OCI-LY7 (cell line): Measurements from ENCODE around the gene MLST8. TPM values are rescaled to one million over a fixed set of nuclear protein-coding genes. Genes with fewer than 3 reads are reported as not detected.

Source experiments
- BruUV-seq: library from RNA; stranded (reverse); fragments of 400-500 nt; replicated peaks from 2 replicates; lab custom pipeline; 2021; lab: Mats Ljungman, UMichigan
- CTCF ChIA-PET: fragments of 300-600 bp; sonication (Branson Sonifier 250); formaldehyde crosslinking; loops from one replicate; lab custom pipeline; 2022; ENCODE audit warnings: antibody characterized with exemption; ENCODE audit not compliant: unreplicated experiment; lab: Charles Lee
- POLR2A ChIA-PET: fragments of 300-600 bp; sonication (Branson Sonifier 250); formaldehyde crosslinking; loops from one replicate; lab custom pipeline; 2022; ENCODE audit warnings: antibody characterized with exemption; lab: Charles Lee
- DNase-seq: peaks from one replicate; pipeline ENCODE4 v3.0.0-alpha.2; 2015; ENCODE audit warnings: low spot score
- H2AFZ ChIP-seq: fragments of 200-600 bp; sonication (generic), shearing (Covaris generic); 2 replicates; pipeline ENCODE4 v1.6.1; 2014; ENCODE audit warnings: mild to moderate bottlenecking, antibody characterized with exemption, low read length, moderate library complexity
- H3K27ac ChIP-seq: fragments of 200-600 bp; sonication (generic); 2 replicates; pipeline ENCODE4 v1.5.1; 2014; ENCODE audit warnings: mixed run types, low read depth, mild to moderate bottlenecking, moderate library complexity, low read length, inconsistent platforms; ENCODE audit not compliant: poor library complexity, severe bottlenecking
- H3K36me3 ChIP-seq: fragments of 200-600 bp; sonication (generic); 2 replicates; pipeline ENCODE4 v1.6.1; 2014; ENCODE audit warnings: mild to moderate bottlenecking, antibody characterized with exemption, low read length, moderate library complexity, mixed read lengths; ENCODE audit not compliant: insufficient read depth
- H3K4me1 ChIP-seq: fragments of 200-600 bp; sonication (generic); 2 replicates; pipeline ENCODE4 v1.5.1; 2014; ENCODE audit warnings: mild to moderate bottlenecking, low read length; ENCODE audit not compliant: insufficient read depth, poor library complexity, severe bottlenecking
- H3K4me2 ChIP-seq: fragments of 200-600 bp; sonication (generic); 2 replicates; pipeline ENCODE4 v1.6.1; 2014; ENCODE audit warnings: mild to moderate bottlenecking, low read length
- H3K4me3 ChIP-seq: fragments of 200-600 bp; sonication (generic); 2 replicates; pipeline ENCODE4 v1.5.1; 2014; ENCODE audit warnings: mild to moderate bottlenecking, low read depth, low read length; ENCODE audit not compliant: poor library complexity, severe bottlenecking
- H3K79me2 ChIP-seq: fragments of 200-600 bp; sonication (generic); 2 replicates; pipeline ENCODE4 v1.6.1; 2016; ENCODE audit warnings: low read depth, mild to moderate bottlenecking, low read length, moderate library complexity, mixed read lengths; ENCODE audit not compliant: insufficient read depth
- H3K9me2 ChIP-seq: fragments of 200-600 bp; sonication (generic); 2 replicates; pipeline ENCODE4 v1.6.1; 2016; ENCODE audit warnings: mild to moderate bottlenecking, low read length, mixed read lengths; ENCODE audit not compliant: insufficient read depth
- H3K9me3 ChIP-seq: fragments of 200-600 bp; sonication (generic); 2 replicates; pipeline ENCODE4 v1.6.1; 2014; ENCODE audit warnings: mild to moderate bottlenecking, mixed run types, low read length, mixed read lengths
- H4K20me1 ChIP-seq: fragments of 200-600 bp; sonication (generic); 2 replicates; pipeline ENCODE4 v1.6.1; 2014; ENCODE audit warnings: mild to moderate bottlenecking, antibody characterized with exemption, low read length, moderate library complexity, mixed read lengths; ENCODE audit not compliant: insufficient read depth
- CTCF ChIP-seq: fragments of 200-600 bp; sonication (generic); conservative IDR thresholded peaks from 2 replicates; pipeline ENCODE4 v1.5.1; 2014; ENCODE audit warnings: mild to moderate bottlenecking, antibody characterized with exemption, low read length, moderate library complexity, mixed read lengths
- EZH2phosphoT487 ChIP-seq: fragments of 200-600 bp; sonication (generic); IDR thresholded peaks from 2 replicates; pipeline ENCODE4 v1.6.1; 2018; ENCODE audit warnings: low read depth, borderline replicate concordance, mild to moderate bottlenecking, mixed run types, antibody characterized with exemption, low read length, moderate library complexity, mixed read lengths
- intact Hi-C: fragments of 100-400 bp; cut with micrococcal nuclease; formaldehyde crosslinking; loops from one replicate; pipeline ENCODE4 v1.10.0; 2022; ENCODE audit not compliant: unreplicated experiment
- total RNA-seq, 2 experiments: library from RNA; depleted of rRNA in 1 of 2; stranded (reverse); fragments of >200 nt in 1 of 2; shearing (Covaris generic) in 1 of 2; gene quantifications; 2 replicates each; pipeline ENCODE4 v1.2.3, GENCODE V29; 2014 to 2022

The MLST8 gene
- total RNA-seq, 2 experiments from 2014 or later = 65.4 to 71.3 TPM

GRCh38 chr16:2209258-2210008 lies 4.2 kb downstream of the MLST8 start:
- Histone ChIP-seq H3K36me3 (peaks cover 46% of the 10 kb centered on the region), H3K27ac (no peak overlapping the region), H2AFZ (no peak overlapping the region), H3K9me3 (no peaks in the 10 kb centered on the region), H3K4me1 (peaks cover 31% of the 10 kb centered on the region), H3K79me2 (peaks cover 26% of the 10 kb centered on the region; the same call in 1 of the 2 replicates), H3K9me2 (no peaks in the 10 kb centered on the region), H4K20me1 (peaks cover 13% of the 10 kb centered on the region; the same call in 1 of the 2 replicates), H3K4me3 (no peak overlapping the region), H3K4me2 (no peak overlapping the region)
- ChIA-PET POLR2A (no interaction called here), CTCF (no interaction called here)
- no TSS peak for BruUV-seq
- TF ChIP-seq EZH2phosphoT487 (no peak), CTCF (no peak)
- DNase-seq = no peak
- intact Hi-C loops = no loop called here

- peaks cover 26% of the 10 kb centered on the region; the same call in 1 of the 2 replicates for H3K79me2 ChIP-seq
- no peaks in the 10 kb centered on the region for H3K9me3 ChIP-seq
- intact Hi-C loops = no loop called here
- CTCF ChIA-PET = no interaction called here
- BruUV-seq = no TSS peak
- peaks cover 46% of the 10 kb centered on the region for H3K36me3 ChIP-seq
- H3K27ac ChIP-seq = no peak overlapping the region
- H3K9me2 ChIP-seq = no peaks in the 10 kb centered on the region
- POLR2A ChIA-PET = no interaction called here
- no peak for DNase-seq
- H3K4me2 ChIP-seq = no peak overlapping the region
- H3K4me1 ChIP-seq = peaks cover 26% of the 10 kb centered on the region
- no peak overlapping the region for H3K4me3 ChIP-seq
- no peak overlapping the region for H2AFZ ChIP-seq
- TF ChIP-seq EZH2phosphoT487 = no peak
- no peak for TF ChIP-seq CTCF
- H4K20me1 ChIP-seq = peaks cover 13% of the 10 kb centered on the region; the same call in 1 of the 2 replicates
Observed at GRCh38 chr16:2210009-2210332, 4.7 kb downstream of the MLST8 start.
